WTC11 (cell line): ENCODE data around the gene H1-8. TPM values are rescaled to one million over a fixed set of nuclear protein-coding genes. Genes with fewer than 3 reads are reported as not detected.

Source experiments
- ATAC-seq: fragments of 200-7000 bp; cut with Tn5 transposase; 2 replicates; pipeline ENCODE4 v1.10.0; 2021; ENCODE audit warnings: mild to moderate bottlenecking, moderate library complexity
- CTCF ChIA-PET: fragments of 300-600 bp; sonication (Branson Sonifier 250); formaldehyde crosslinking; loops from one replicate; lab custom pipeline; 2021; ENCODE audit warnings: antibody characterized with exemption; lab: Charles Lee
- POLR2A ChIA-PET: fragments of 350-600 bp; sonication (Branson Sonifier 250); formaldehyde crosslinking; loops from one replicate; lab custom pipeline; 2021; ENCODE audit warnings: antibody characterized with exemption; lab: Charles Lee
- DNase-seq: peaks from one replicate; pipeline ENCODE4 v3.0.0; 2021; ENCODE audit warnings: low spot score
- H3K27ac Mint-ChIP-seq: 2 replicates; pipeline ENCODE4 v1.8.0; 2021; ENCODE audit warnings: mixed read lengths
- H3K27me3 Mint-ChIP-seq: 2 replicates; pipeline ENCODE4 v1.8.0; 2021; ENCODE audit warnings: low read depth, mild to moderate bottlenecking, moderate library complexity, mixed read lengths
- H3K36me3 Mint-ChIP-seq: 2 replicates; pipeline ENCODE4 v1.8.0; 2021; ENCODE audit warnings: mixed read lengths
- H3K4me1 Mint-ChIP-seq: 2 replicates; pipeline ENCODE4 v1.8.0; 2022; ENCODE audit warnings: mixed read lengths
- H3K4me3 Mint-ChIP-seq: 2 replicates; pipeline ENCODE4 v1.8.0; 2021; ENCODE audit warnings: mild to moderate bottlenecking, moderate library complexity, mixed read lengths
- H3K9me3 Mint-ChIP-seq: 2 replicates; pipeline ENCODE4 v1.8.0; 2021; ENCODE audit warnings: mixed read lengths
- ATF1 ChIP-seq: sonication (generic); formaldehyde crosslinking; IDR thresholded peaks from 2 replicates; pipeline ENCODE4 v1.8.1; 2023; ENCODE audit warnings: mild to moderate bottlenecking, moderate library complexity, missing genetic modification reagents
- ELF4 ChIP-seq: sonication (generic); formaldehyde crosslinking; IDR thresholded peaks from 2 replicates; pipeline ENCODE4 v1.8.1; 2022; ENCODE audit warnings: low read depth, mild to moderate bottlenecking, moderate library complexity, missing genetic modification reagents
- ESRRA ChIP-seq: sonication (generic); formaldehyde crosslinking; IDR thresholded peaks from 2 replicates; pipeline ENCODE4 v1.8.1; 2022; ENCODE audit warnings: mild to moderate bottlenecking, missing genetic modification reagents, borderline replicate concordance
- FOXK1 ChIP-seq: sonication (generic); formaldehyde crosslinking; IDR thresholded peaks from 2 replicates; pipeline ENCODE4 v1.8.0; 2022; ENCODE audit warnings: mild to moderate bottlenecking, moderate library complexity, missing genetic modification reagents
- GRHL2 ChIP-seq: fragments of 250-450 bp; sonication (Bioruptor Pico); IDR thresholded peaks from 2 replicates; pipeline ENCODE4 v1.8.0; 2022; ENCODE audit warnings: mild to moderate bottlenecking, moderate library complexity; ENCODE audit not compliant: insufficient replicate concordance, severe bottlenecking
- GTF2I ChIP-seq: fragments of 250-450 bp; sonication (Bioruptor Pico); conservative IDR thresholded peaks from 2 replicates; pipeline ENCODE4 v1.4.0; 2021; ENCODE audit warnings: mild to moderate bottlenecking
- HMGA2 ChIP-seq: fragments of 250-450 bp; sonication (Bioruptor Pico); IDR thresholded peaks from 2 replicates; pipeline ENCODE4 v1.4.0; 2021; ENCODE audit warnings: mild to moderate bottlenecking, moderate library complexity
- JAZF1 ChIP-seq: fragments of 250-450 bp; sonication (Bioruptor Pico); IDR thresholded peaks from 2 replicates; pipeline ENCODE4 v1.9.0; 2021; ENCODE audit warnings: moderate library complexity, mild to moderate bottlenecking, inconsistent platforms
- MXD4 ChIP-seq: fragments of 250-450 bp; sonication (Bioruptor Pico); IDR thresholded peaks from 2 replicates; pipeline ENCODE4 v1.8.0; 2021; ENCODE audit warnings: mild to moderate bottlenecking, moderate library complexity, borderline replicate concordance
- MYBL2 ChIP-seq: sonication (generic); formaldehyde crosslinking; IDR thresholded peaks from 2 replicates; pipeline ENCODE4 v1.8.1; 2023; ENCODE audit warnings: mild to moderate bottlenecking, moderate library complexity, missing genetic modification reagents
- NR2C2 ChIP-seq: sonication (generic); formaldehyde crosslinking; IDR thresholded peaks from 2 replicates; pipeline ENCODE4 v1.8.0; 2022; ENCODE audit warnings: mild to moderate bottlenecking, missing genetic modification reagents
- NR3C1 ChIP-seq: sonication (generic); formaldehyde crosslinking; conservative IDR thresholded peaks from 2 replicates; pipeline ENCODE4 v1.8.1; 2023; ENCODE audit warnings: low read depth, mild to moderate bottlenecking, missing genetic modification reagents
- SMAD4 ChIP-seq: sonication (generic); formaldehyde crosslinking; IDR thresholded peaks from 2 replicates; pipeline ENCODE4 v1.8.0; 2022; ENCODE audit warnings: mild to moderate bottlenecking, missing genetic modification reagents
- SP1 ChIP-seq: sonication (generic); formaldehyde crosslinking; conservative IDR thresholded peaks from 2 replicates; pipeline ENCODE4 v1.8.1; 2022; ENCODE audit warnings: missing genetic modification reagents
- TEAD4 ChIP-seq: sonication (generic); formaldehyde crosslinking; IDR thresholded peaks from 2 replicates; pipeline ENCODE4 v1.8.0; 2022; ENCODE audit warnings: mild to moderate bottlenecking, missing genetic modification reagents
- ZNF671 ChIP-seq: fragments of 250-450 bp; sonication (Bioruptor Pico); IDR thresholded peaks from 2 replicates; pipeline ENCODE4 v1.8.0; 2021; ENCODE audit warnings: mild to moderate bottlenecking
- total RNA-seq: library from RNA; stranded (reverse); gene quantifications from 3 replicates; pipeline ENCODE4 v1.2.3, GENCODE V29; 2021
- TF ChIP-seq, protein P1 (sequence below): sonication (generic); formaldehyde crosslinking; IDR thresholded peaks from 2 replicates; pipeline ENCODE4 v1.8.1; 2022; ENCODE audit warnings: mild to moderate bottlenecking, missing genetic modification reagents, moderate library complexity, borderline replicate concordance
- TF ChIP-seq, protein P2 (sequence below): sonication (generic); formaldehyde crosslinking; IDR thresholded peaks from 2 replicates; pipeline ENCODE4 v1.8.0; 2022; ENCODE audit warnings: mild to moderate bottlenecking, missing genetic modification reagents
- TF ChIP-seq, protein P3 (sequence below): sonication (generic); formaldehyde crosslinking; IDR thresholded peaks from 2 replicates; pipeline ENCODE4 v1.8.0; 2022; ENCODE audit warnings: mild to moderate bottlenecking, missing genetic modification reagents
- TF ChIP-seq, protein P4 (sequence below): fragments of 250-450 bp; sonication (Bioruptor Pico); IDR thresholded peaks from 2 replicates; pipeline ENCODE4 v1.8.0; 2021; ENCODE audit warnings: mild to moderate bottlenecking
- TF ChIP-seq, protein P5 (sequence below): fragments of 250-450 bp; sonication (Bioruptor Pico); IDR thresholded peaks from 2 replicates; pipeline ENCODE4 v1.9.0; 2021; ENCODE audit warnings: mild to moderate bottlenecking, borderline replicate concordance
- TF ChIP-seq, protein P6 (sequence below): sonication (generic); formaldehyde crosslinking; IDR thresholded peaks from 2 replicates; pipeline ENCODE4 v1.8.0; 2023; ENCODE audit warnings: missing genetic modification reagents, mild to moderate bottlenecking, borderline replicate concordance

H1-8 gene
- total RNA-seq, 1 experiment from 2014 or later = not detected

DNA sequence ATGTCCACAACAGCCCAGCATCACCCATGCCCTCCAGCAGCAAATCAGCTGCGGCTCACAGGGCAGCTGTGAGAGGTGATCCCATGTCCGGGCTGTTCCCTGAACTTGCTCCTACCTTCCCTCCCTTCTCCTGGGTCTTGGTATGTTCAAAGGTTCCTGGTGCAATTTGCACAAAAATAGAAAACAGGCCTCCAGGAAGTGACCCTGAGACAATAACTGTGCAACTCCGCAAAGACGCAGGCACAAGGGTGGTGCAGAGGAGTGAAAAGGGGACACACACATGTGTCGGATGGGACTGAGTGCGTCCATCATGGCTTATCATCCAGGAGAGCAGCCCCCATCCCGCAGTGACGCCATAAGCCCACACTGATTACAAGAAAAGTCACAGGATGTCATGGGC is 47.2 kb downstream of the H1-8 start:
- no peak for ATAC-seq
- peak overlapping the region; percentile 78 for H3K27ac Mint-ChIP-seq
- H3K9me3 Mint-ChIP-seq = no peaks in the 10 kb centered on the region
- H3K27me3 Mint-ChIP-seq = no peaks in the 10 kb centered on the region
- no peak for DNase-seq
- H3K4me1 Mint-ChIP-seq = peaks cover 47% of the 10 kb centered on the region
- TF ChIP-seq GTF2I (no peak), NR2C2 (CRISPR knock-in tag) (no peak), ZNF671 (no peak), MYBL2 (CRISPR knock-in tag) (no peak), ATF1 (no peak), MXD4 (no peak)
- TF ChIP-seq, protein P1, sequence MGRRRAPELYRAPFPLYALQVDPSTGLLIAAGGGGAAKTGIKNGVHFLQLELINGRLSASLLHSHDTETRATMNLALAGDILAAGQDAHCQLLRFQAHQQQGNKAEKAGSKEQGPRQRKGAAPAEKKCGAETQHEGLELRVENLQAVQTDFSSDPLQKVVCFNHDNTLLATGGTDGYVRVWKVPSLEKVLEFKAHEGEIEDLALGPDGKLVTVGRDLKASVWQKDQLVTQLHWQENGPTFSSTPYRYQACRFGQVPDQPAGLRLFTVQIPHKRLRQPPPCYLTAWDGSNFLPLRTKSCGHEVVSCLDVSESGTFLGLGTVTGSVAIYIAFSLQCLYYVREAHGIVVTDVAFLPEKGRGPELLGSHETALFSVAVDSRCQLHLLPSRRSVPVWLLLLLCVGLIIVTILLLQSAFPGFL = no peak
- CTCF ChIA-PET = interaction anchor here (1.0 to 1.7 kb wide), 3 partner anchors 9 to 100 kb away, joined by 3 to 5 read pairs (median 4); no protein-coding TSS in a partner anchor
- POLR2A ChIA-PET = no interaction called here
- no peak overlapping the region for H3K4me3 Mint-ChIP-seq
- no peaks in the 10 kb centered on the region for H3K36me3 Mint-ChIP-seq

DNA sequence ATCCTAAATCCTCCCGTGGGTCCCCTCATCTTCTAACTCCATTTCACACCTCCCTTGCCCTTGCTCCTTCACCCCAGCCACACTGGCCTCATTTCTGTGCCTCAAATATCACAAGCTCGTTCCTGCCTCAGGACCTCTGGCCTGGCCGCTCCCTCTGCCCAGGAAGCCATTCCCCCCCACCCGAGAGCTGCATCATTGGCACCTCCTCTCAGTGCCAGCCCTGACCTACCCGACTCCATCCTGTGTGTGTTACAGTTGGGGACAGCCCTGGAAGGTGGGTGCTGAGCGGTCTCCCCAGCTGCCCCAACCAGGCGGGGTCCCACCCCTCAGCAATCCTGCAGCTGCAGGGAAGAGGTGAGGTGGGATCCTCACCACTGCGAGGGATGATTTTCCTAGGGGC is 49.0 kb downstream of the H1-8 start:
- POLR2A ChIA-PET = interaction anchor here (1.1 to 1.3 kb wide), 2 partner anchors 17 to 36 kb away, joined by 3 to 4 read pairs; no protein-coding TSS in a partner anchor
- DNase-seq (no peak), ATAC-seq (no peak)
- no peaks in the 10 kb centered on the region for H3K27me3 Mint-ChIP-seq
- peak overlapping the region; percentile 25 for H3K4me3 Mint-ChIP-seq
- CTCF ChIA-PET = interaction anchor here (0.9 to 3.9 kb wide), 9 partner anchors 14 to 110 kb away, joined by 3 to 35 read pairs (median 5); no protein-coding TSS in a partner anchor
- H3K36me3 Mint-ChIP-seq = no peaks in the 10 kb centered on the region
- H3K4me1 Mint-ChIP-seq = peaks cover 56% of the 10 kb centered on the region
- 0 out of 2 replicates have a peak overlapping the region, but pooled peaks have one; percentile 1 for H3K27ac Mint-ChIP-seq
- no peaks in the 10 kb centered on the region for H3K9me3 Mint-ChIP-seq
- no peak for TF ChIP-seq GRHL2 (CRISPR knock-in tag)
- TF ChIP-seq, protein P2, sequence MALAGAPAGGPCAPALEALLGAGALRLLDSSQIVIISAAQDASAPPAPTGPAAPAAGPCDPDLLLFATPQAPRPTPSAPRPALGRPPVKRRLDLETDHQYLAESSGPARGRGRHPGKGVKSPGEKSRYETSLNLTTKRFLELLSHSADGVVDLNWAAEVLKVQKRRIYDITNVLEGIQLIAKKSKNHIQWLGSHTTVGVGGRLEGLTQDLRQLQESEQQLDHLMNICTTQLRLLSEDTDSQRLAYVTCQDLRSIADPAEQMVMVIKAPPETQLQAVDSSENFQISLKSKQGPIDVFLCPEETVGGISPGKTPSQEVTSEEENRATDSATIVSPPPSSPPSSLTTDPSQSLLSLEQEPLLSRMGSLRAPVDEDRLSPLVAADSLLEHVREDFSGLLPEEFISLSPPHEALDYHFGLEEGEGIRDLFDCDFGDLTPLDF (CRISPR knock-in tag) = no peak
- TF ChIP-seq TEAD4 (CRISPR knock-in tag) = no peak
- TF ChIP-seq SP1 (CRISPR knock-in tag) = no peak
- TF ChIP-seq, protein P3, sequence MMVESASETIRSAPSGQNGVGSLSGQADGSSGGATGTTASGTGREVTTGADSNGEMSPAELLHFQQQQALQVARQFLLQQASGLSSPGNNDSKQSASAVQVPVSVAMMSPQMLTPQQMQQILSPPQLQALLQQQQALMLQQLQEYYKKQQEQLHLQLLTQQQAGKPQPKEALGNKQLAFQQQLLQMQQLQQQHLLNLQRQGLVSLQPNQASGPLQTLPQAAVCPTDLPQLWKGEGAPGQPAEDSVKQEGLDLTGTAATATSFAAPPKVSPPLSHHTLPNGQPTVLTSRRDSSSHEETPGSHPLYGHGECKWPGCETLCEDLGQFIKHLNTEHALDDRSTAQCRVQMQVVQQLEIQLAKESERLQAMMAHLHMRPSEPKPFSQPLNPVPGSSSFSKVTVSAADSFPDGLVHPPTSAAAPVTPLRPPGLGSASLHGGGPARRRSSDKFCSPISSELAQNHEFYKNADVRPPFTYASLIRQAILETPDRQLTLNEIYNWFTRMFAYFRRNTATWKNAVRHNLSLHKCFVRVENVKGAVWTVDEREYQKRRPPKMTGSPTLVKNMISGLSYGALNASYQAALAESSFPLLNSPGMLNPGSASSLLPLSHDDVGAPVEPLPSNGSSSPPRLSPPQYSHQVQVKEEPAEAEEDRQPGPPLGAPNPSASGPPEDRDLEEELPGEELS = no peak
- TF ChIP-seq, protein P4, sequence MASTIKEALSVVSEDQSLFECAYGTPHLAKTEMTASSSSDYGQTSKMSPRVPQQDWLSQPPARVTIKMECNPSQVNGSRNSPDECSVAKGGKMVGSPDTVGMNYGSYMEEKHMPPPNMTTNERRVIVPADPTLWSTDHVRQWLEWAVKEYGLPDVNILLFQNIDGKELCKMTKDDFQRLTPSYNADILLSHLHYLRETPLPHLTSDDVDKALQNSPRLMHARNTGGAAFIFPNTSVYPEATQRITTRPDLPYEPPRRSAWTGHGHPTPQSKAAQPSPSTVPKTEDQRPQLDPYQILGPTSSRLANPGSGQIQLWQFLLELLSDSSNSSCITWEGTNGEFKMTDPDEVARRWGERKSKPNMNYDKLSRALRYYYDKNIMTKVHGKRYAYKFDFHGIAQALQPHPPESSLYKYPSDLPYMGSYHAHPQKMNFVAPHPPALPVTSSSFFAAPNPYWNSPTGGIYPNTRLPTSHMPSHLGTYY (CRISPR knock-in tag) = no peak
- no peak for TF ChIP-seq JAZF1 (CRISPR knock-in tag)
- no peak for TF ChIP-seq MXD4
- TF ChIP-seq SMAD4 (CRISPR knock-in tag) = no peak
- TF ChIP-seq, protein P5, sequence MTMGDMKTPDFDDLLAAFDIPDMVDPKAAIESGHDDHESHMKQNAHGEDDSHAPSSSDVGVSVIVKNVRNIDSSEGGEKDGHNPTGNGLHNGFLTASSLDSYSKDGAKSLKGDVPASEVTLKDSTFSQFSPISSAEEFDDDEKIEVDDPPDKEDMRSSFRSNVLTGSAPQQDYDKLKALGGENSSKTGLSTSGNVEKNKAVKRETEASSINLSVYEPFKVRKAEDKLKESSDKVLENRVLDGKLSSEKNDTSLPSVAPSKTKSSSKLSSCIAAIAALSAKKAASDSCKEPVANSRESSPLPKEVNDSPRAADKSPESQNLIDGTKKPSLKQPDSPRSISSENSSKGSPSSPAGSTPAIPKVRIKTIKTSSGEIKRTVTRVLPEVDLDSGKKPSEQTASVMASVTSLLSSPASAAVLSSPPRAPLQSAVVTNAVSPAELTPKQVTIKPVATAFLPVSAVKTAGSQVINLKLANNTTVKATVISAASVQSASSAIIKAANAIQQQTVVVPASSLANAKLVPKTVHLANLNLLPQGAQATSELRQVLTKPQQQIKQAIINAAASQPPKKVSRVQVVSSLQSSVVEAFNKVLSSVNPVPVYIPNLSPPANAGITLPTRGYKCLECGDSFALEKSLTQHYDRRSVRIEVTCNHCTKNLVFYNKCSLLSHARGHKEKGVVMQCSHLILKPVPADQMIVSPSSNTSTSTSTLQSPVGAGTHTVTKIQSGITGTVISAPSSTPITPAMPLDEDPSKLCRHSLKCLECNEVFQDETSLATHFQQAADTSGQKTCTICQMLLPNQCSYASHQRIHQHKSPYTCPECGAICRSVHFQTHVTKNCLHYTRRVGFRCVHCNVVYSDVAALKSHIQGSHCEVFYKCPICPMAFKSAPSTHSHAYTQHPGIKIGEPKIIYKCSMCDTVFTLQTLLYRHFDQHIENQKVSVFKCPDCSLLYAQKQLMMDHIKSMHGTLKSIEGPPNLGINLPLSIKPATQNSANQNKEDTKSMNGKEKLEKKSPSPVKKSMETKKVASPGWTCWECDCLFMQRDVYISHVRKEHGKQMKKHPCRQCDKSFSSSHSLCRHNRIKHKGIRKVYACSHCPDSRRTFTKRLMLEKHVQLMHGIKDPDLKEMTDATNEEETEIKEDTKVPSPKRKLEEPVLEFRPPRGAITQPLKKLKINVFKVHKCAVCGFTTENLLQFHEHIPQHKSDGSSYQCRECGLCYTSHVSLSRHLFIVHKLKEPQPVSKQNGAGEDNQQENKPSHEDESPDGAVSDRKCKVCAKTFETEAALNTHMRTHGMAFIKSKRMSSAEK = no peak
- TF ChIP-seq NR3C1 (CRISPR knock-in tag) = no peak
- TF ChIP-seq HMGA2 (CRISPR knock-in tag) = no peak
- TF ChIP-seq, protein P6, sequence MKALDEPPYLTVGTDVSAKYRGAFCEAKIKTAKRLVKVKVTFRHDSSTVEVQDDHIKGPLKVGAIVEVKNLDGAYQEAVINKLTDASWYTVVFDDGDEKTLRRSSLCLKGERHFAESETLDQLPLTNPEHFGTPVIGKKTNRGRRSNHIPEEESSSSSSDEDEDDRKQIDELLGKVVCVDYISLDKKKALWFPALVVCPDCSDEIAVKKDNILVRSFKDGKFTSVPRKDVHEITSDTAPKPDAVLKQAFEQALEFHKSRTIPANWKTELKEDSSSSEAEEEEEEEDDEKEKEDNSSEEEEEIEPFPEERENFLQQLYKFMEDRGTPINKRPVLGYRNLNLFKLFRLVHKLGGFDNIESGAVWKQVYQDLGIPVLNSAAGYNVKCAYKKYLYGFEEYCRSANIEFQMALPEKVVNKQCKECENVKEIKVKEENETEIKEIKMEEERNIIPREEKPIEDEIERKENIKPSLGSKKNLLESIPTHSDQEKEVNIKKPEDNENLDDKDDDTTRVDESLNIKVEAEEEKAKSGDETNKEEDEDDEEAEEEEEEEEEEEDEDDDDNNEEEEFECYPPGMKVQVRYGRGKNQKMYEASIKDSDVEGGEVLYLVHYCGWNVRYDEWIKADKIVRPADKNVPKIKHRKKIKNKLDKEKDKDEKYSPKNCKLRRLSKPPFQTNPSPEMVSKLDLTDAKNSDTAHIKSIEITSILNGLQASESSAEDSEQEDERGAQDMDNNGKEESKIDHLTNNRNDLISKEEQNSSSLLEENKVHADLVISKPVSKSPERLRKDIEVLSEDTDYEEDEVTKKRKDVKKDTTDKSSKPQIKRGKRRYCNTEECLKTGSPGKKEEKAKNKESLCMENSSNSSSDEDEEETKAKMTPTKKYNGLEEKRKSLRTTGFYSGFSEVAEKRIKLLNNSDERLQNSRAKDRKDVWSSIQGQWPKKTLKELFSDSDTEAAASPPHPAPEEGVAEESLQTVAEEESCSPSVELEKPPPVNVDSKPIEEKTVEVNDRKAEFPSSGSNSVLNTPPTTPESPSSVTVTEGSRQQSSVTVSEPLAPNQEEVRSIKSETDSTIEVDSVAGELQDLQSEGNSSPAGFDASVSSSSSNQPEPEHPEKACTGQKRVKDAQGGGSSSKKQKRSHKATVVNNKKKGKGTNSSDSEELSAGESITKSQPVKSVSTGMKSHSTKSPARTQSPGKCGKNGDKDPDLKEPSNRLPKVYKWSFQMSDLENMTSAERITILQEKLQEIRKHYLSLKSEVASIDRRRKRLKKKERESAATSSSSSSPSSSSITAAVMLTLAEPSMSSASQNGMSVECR = no peak
- no peak for TF ChIP-seq FOXK1
- TF ChIP-seq ELF4 (CRISPR knock-in tag) = no peak
- TF ChIP-seq ESRRA (CRISPR knock-in tag) = no peak
